H1 (cell line): Measurements from ENCODE around the gene PLLP. TPM values are rescaled to one million over a fixed set of nuclear protein-coding genes. Genes with fewer than 3 reads are reported as not detected.

Source experiments
- CTCF ChIA-PET: fragments of 300-600 bp; sonication (Branson Sonifier 250); formaldehyde crosslinking; loops from one replicate; lab custom pipeline; 2021; ENCODE audit not compliant: partially characterized antibody; lab: Charles Lee
- POLR2A ChIA-PET: fragments of 300-600 bp; sonication (Branson Sonifier 250); formaldehyde crosslinking; loops from one replicate; lab custom pipeline; 2021; ENCODE audit warnings: inconsistent platforms; ENCODE audit not compliant: partially characterized antibody; lab: Charles Lee
- DNase-seq, 2 experiments: peaks; one replicate each; pipeline versions ENCODE4 v3.0.0 to v3.0.0-alpha.2; 2010 to 2022; ENCODE audit warnings: low spot score in 2 of 2, low read depth in 1 of 2, mixed read lengths in 1 of 2
- FAIRE-seq: peaks from 2 replicates; lab custom pipeline; 2011; peaks lifted over from hg19 to GRCh38; lab: Jason Lieb, UNC
- H2AFZ ChIP-seq: 2 replicates; pipeline ENCODE4 v1.8.1; 2012; ENCODE audit warnings: low read length, inconsistent platforms
- H2AK5ac ChIP-seq: 2 replicates; pipeline ENCODE4 v1.6.1; 2013; ENCODE audit warnings: low read depth, low read length
- H2BK120ac ChIP-seq: replicated peaks from 2 replicates; pipeline ENCODE3; 2013; ENCODE audit warnings: low read depth, low read length, inconsistent platforms
- H2BK12ac ChIP-seq: 2 replicates; pipeline ENCODE4 v1.6.1; 2013; ENCODE audit warnings: low read depth, low read length
- H2BK15ac ChIP-seq: 2 replicates; pipeline ENCODE4 v1.6.1; 2013; ENCODE audit warnings: low read length
- H2BK20ac ChIP-seq: 2 replicates; pipeline ENCODE4 v1.6.1; 2013; ENCODE audit warnings: low read length
- H2BK5ac ChIP-seq: 2 replicates; pipeline ENCODE4 v1.6.1; 2013; ENCODE audit warnings: low read depth, low read length
- H3K14ac ChIP-seq: 2 replicates; pipeline ENCODE4 v1.6.1; 2013; ENCODE audit warnings: inconsistent platforms; ENCODE audit not compliant: insufficient read length
- H3K18ac ChIP-seq: 2 replicates; pipeline ENCODE4 v1.6.1; 2013; ENCODE audit warnings: low read length; ENCODE audit errors: extremely low read depth
- H3K23ac ChIP-seq: 2 replicates; pipeline ENCODE4 v1.6.1; 2013; ENCODE audit warnings: inconsistent platforms; ENCODE audit not compliant: insufficient read length
- H3K23me2 ChIP-seq: 2 replicates; pipeline ENCODE4 v1.6.1; 2013; ENCODE audit warnings: low read depth, low read length
- H3K27ac ChIP-seq: 2 replicates; pipeline ENCODE4 v1.6.1; 2011; ENCODE audit warnings: low read depth, low read length, inconsistent platforms
- H3K27me3 ChIP-seq, 4 experiments: replicated peaks in 1 of 4; 1 replicate in 1 of 4; 2 replicates in 3 of 4; pipeline versions ENCODE4 v1.6.1 to v1.8.1; 2011 to 2013; ENCODE audit warnings: low read length in 3 of 4, mild to moderate bottlenecking in 3 of 4, inconsistent platforms in 2 of 4, mixed read lengths in 2 of 4, moderate library complexity in 1 of 4; ENCODE audit not compliant: control insufficient read depth in 3 of 4, insufficient read depth in 3 of 4; ENCODE audit errors: extremely low read depth in 1 of 4
- H3K36me3 ChIP-seq, 4 experiments: 2 replicates each; pipeline versions ENCODE4 v1.6.1 to v1.8.1; 2011 to 2013; ENCODE audit warnings: mild to moderate bottlenecking in 4 of 4, low read length in 3 of 4, moderate library complexity in 2 of 4, control low read depth in 1 of 4, inconsistent platforms in 1 of 4; ENCODE audit not compliant: insufficient read depth in 4 of 4, control insufficient read depth in 2 of 4
- H3K4ac ChIP-seq: replicated peaks from 2 replicates; pipeline ENCODE3; 2013; ENCODE audit warnings: low read length, low read depth, mixed read lengths, inconsistent platforms; ENCODE audit not compliant: insufficient read length
- H3K4me1 ChIP-seq, 4 experiments: replicated peaks in 1 of 4; 1 replicate in 1 of 4; 2 replicates in 3 of 4; pipeline versions ENCODE4 v1.6.1 to v1.8.1; 2011 to 2013; ENCODE audit warnings: low read length in 3 of 4, inconsistent platforms in 2 of 4, mixed read lengths in 1 of 4; ENCODE audit not compliant: insufficient read depth in 4 of 4, control insufficient read depth in 3 of 4
- H3K4me2 ChIP-seq, 2 experiments: 2 replicates each; pipeline versions ENCODE4 v1.6.1 to v1.8.1; 2011 to 2013; ENCODE audit warnings: low read depth in 2 of 2, low read length in 2 of 2, control low read depth in 1 of 2, inconsistent platforms in 1 of 2, mild to moderate bottlenecking in 1 of 2; ENCODE audit not compliant: insufficient read depth in 1 of 2
- H3K4me3 ChIP-seq, 4 experiments: fragments of 200-600, 300-600 bp in 1 of 4; sonication (generic), shearing (Covaris generic), sonication (Bioruptor Twin) in 1 of 4; 2 replicates each; pipeline versions ENCODE4 v1.5.1 to v1.8.1; 2011 to 2016; ENCODE audit warnings: low read length in 4 of 4, low read depth in 3 of 4, control low read depth in 2 of 4, inconsistent platforms in 2 of 4, mild to moderate bottlenecking in 2 of 4, mixed read lengths in 1 of 4, moderate library complexity in 1 of 4; ENCODE audit not compliant: insufficient read depth in 2 of 4; ENCODE audit errors: extremely low read depth in 1 of 4
- H3K56ac ChIP-seq: replicated peaks from 2 replicates; pipeline ENCODE3; 2013; ENCODE audit warnings: low read depth, mild to moderate bottlenecking, mixed read lengths, low read length, inconsistent platforms; ENCODE audit not compliant: insufficient read length
- H3K79me1 ChIP-seq: 2 replicates; pipeline ENCODE4 v1.6.1; 2013; ENCODE audit warnings: low read depth, low read length, control low read depth
- H3K79me2 ChIP-seq, 2 experiments: 2 replicates each; pipeline versions ENCODE4 v1.6.1 to v1.8.1; 2012 to 2013; ENCODE audit warnings: low read length in 2 of 2, mild to moderate bottlenecking in 2 of 2, inconsistent platforms in 1 of 2; ENCODE audit not compliant: insufficient read depth in 2 of 2, control insufficient read depth in 1 of 2
- H3K9ac ChIP-seq, 4 experiments: replicated peaks in 1 of 4; 1 replicate in 1 of 4; 2 replicates in 3 of 4; pipeline versions ENCODE4 v1.6.1 to v1.8.1; 2011 to 2013; ENCODE audit warnings: low read depth in 3 of 4, low read length in 3 of 4, control low read depth in 2 of 4, mild to moderate bottlenecking in 2 of 4, moderate library complexity in 2 of 4, inconsistent platforms in 1 of 4; ENCODE audit errors: extremely low read depth in 1 of 4
- H3K9me3 ChIP-seq, 2 experiments: 2 replicates each; pipeline versions ENCODE4 v1.6.1 to v1.8.1; 2012 to 2013; ENCODE audit warnings: mild to moderate bottlenecking in 2 of 2, moderate library complexity in 2 of 2, control low read depth in 1 of 2, inconsistent platforms in 1 of 2, low read depth in 1 of 2, low read length in 1 of 2, mixed read lengths in 1 of 2; ENCODE audit not compliant: insufficient read depth in 2 of 2
- H4K20me1 ChIP-seq, 2 experiments: replicated peaks in 1 of 2; 2 replicates each; pipeline versions ENCODE3 to v1.8.1; 2011 to 2013; ENCODE audit warnings: inconsistent platforms in 2 of 2, low read length in 2 of 2, mild to moderate bottlenecking in 1 of 2; ENCODE audit not compliant: insufficient read depth in 2 of 2, control insufficient read depth in 1 of 2
- H4K5ac ChIP-seq: 2 replicates; pipeline ENCODE4 v1.6.1; 2013; ENCODE audit warnings: low read length, low read depth, mixed read lengths, inconsistent platforms; ENCODE audit not compliant: insufficient read length
- H4K8ac ChIP-seq: 2 replicates; pipeline ENCODE4 v1.8.0; 2013; ENCODE audit warnings: mild to moderate bottlenecking, moderate library complexity, low read length, inconsistent platforms; ENCODE audit not compliant: insufficient read depth; ENCODE audit errors: extremely low read depth
- H4K91ac ChIP-seq: replicated peaks from 2 replicates; pipeline ENCODE3; 2013; ENCODE audit warnings: low read length, mixed read lengths, inconsistent platforms; ENCODE audit not compliant: insufficient read length
- BACH1 ChIP-seq: IDR thresholded peaks from 2 replicates; pipeline ENCODE4 v1.6.1; 2012; ENCODE audit warnings: low read length, improper control_type of control experiment
- CTBP2 ChIP-seq: IDR thresholded peaks from 2 replicates; pipeline ENCODE4 v1.7.0; 2011; ENCODE audit warnings: borderline replicate concordance, mild to moderate bottlenecking, moderate library complexity, mixed read lengths, low read length; ENCODE audit not compliant: insufficient read depth, insufficient read length
- E2F6 ChIP-seq: IDR thresholded peaks from 2 replicates; pipeline ENCODE4 v1.6.1; 2012; ENCODE audit warnings: inconsistent platforms
- HDAC2 ChIP-seq, 2 experiments: fragments of 300-600 bp in 1 of 2; sonication (generic) in 1 of 2; IDR thresholded peaks; 2 replicates each; pipeline ENCODE4 v1.6.1; 2011 to 2012; ENCODE audit warnings: low read depth in 2 of 2, low read length in 2 of 2, mild to moderate bottlenecking in 2 of 2, moderate library complexity in 2 of 2, borderline replicate concordance in 1 of 2, inconsistent platforms in 1 of 2
- MAFK ChIP-seq: IDR thresholded peaks from 2 replicates; pipeline ENCODE4 v1.6.1; 2012; ENCODE audit warnings: low read depth, mild to moderate bottlenecking, improper control_type of control experiment, low read length
- PHF8 ChIP-seq: fragments of 200-600 bp; sonication (generic); conservative IDR thresholded peaks from 2 replicates; pipeline ENCODE4 v1.7.1; 2012; ENCODE audit warnings: low read depth, mild to moderate bottlenecking, inconsistent platforms, low read length, moderate library complexity
- POLR2A ChIP-seq, 2 experiments: IDR thresholded peaks; 1 replicate in 1 of 2; 2 replicates in 1 of 2; pipeline ENCODE4 v1.6.1; 2011; ENCODE audit warnings: low read depth in 2 of 2, low read length in 2 of 2, mild to moderate bottlenecking in 2 of 2; ENCODE audit errors: control extremely low read depth in 1 of 2
- RBBP5 ChIP-seq: IDR thresholded peaks from 2 replicates; pipeline ENCODE4 v1.7.1; 2012; ENCODE audit warnings: low read depth, mild to moderate bottlenecking, inconsistent platforms, low read length, moderate library complexity, borderline replicate concordance
- SP1 ChIP-seq: IDR thresholded peaks from 2 replicates; pipeline ENCODE4 v1.6.1; 2011; ENCODE audit warnings: low read depth, low read length
- SP4 ChIP-seq: IDR thresholded peaks from 2 replicates; pipeline ENCODE4 v1.6.1; 2012; ENCODE audit warnings: low read length, inconsistent platforms
- TAF1 ChIP-seq: IDR thresholded peaks from 2 replicates; pipeline ENCODE4 v1.6.1; 2011; ENCODE audit warnings: mild to moderate bottlenecking, low read depth, low read length
- TAF7 ChIP-seq: optimal IDR thresholded peaks from 2 replicates; pipeline ENCODE3; 2011; ENCODE audit warnings: low read depth, mild to moderate bottlenecking, inconsistent platforms, low read length, moderate library complexity, borderline replicate concordance
- TEAD4 ChIP-seq: IDR thresholded peaks from 2 replicates; pipeline ENCODE4 v1.6.1; 2012; ENCODE audit warnings: low read depth, low read length, inconsistent platforms, mixed read lengths
- WGBS, 2 experiments: shearing (Covaris generic) in 1 of 2; methylation state at CpG; one replicate each; pipeline versions ENCODE4 v1.1.6 to v1.1.7; 2013 to 2015; ENCODE audit warnings: low lambda C conversion rate in 2 of 2, mixed read lengths in 2 of 2, inconsistent platforms in 1 of 2, low coverage in 1 of 2, missing lambda C conversion rate in 1 of 2; ENCODE audit not compliant: insufficient replicate concordance in 2 of 2, insufficient coverage in 1 of 2, insufficient read length in 1 of 2; ENCODE audit errors: extremely low coverage in 1 of 2, missing lambda C conversion rate in 1 of 2; 5-methylcytosine and 5-hydroxymethylcytosine counted together
- polyA plus RNA-seq, 7 experiments: library from polyadenylated mRNA; depleted of rRNA in 3 of 7; stranded (reverse) in 5 of 7; unstranded in 2 of 7; fragments of >200 nt in 5 of 7; fragments of 200-250 nt in 2 of 7; gene quantifications; 1 replicate in 5 of 7; 2 replicates in 1 of 7; 4 replicates in 1 of 7; pipeline versions ENCODE4 v1.2.1 to v1.2.3, GENCODE V29; 2011 to 2013; ENCODE audit warnings: missing spikeins in 2 of 7, mixed read lengths in 2 of 7
- total RNA-seq: library from RNA; stranded (reverse); fragmentation: NEBNext Ultra II Directional; extraction: Animal tissue kit (Norgen Biotek cat#: 25700); gene quantifications from 2 replicates; pipeline ENCODE4 v1.2.1, GENCODE V29; 2021

Gene PLLP
- total and polyA plus RNA-seq, 2 of the 8 experiments (the other 6 are each of a cell fraction or from before 2014, with no cell fraction given): 2.9 to 10.6 TPM

- no peak overlapping the region for H3K4me3 ChIP-seq
- H4K8ac ChIP-seq: no peak overlapping the region
- H2BK5ac ChIP-seq: no peak overlapping the region
- no peak overlapping the region for H3K27ac ChIP-seq
- H4K91ac ChIP-seq: no peak overlapping the region
- FAIRE-seq (no peak), DNase-seq (no peak)
- no peak overlapping the region for H3K56ac ChIP-seq
- no peak overlapping the region for H3K14ac ChIP-seq
- H4K20me1 ChIP-seq: no peaks in the 10 kb centered on the region
- no peak overlapping the region for H2BK20ac ChIP-seq
- no peaks in the 10 kb centered on the region for H3K23me2 ChIP-seq
- ChIA-PET POLR2A (interaction anchor here (1.2 kb wide), 1 partner anchor 115 kb away, joined by 3 read pairs; no protein-coding TSS in a partner anchor), CTCF (no interaction called here)
- no peak overlapping the region for H2BK12ac ChIP-seq
- no peaks in the 10 kb centered on the region for H3K27me3 ChIP-seq
- no peak overlapping the region for H2AFZ ChIP-seq
- H3K36me3 ChIP-seq: no peaks in the 10 kb centered on the region
- no peaks in the 10 kb centered on the region for H3K79me2 ChIP-seq
- H2AK5ac ChIP-seq: no peak overlapping the region
- H3K4me2 ChIP-seq: no peak overlapping the region
- H3K23ac ChIP-seq: no peak overlapping the region
- no peak overlapping the region for H3K4ac ChIP-seq
- no peak overlapping the region for H4K5ac ChIP-seq
- H3K4me1 ChIP-seq: peaks cover 0 to 6% (median 2%) of the 10 kb centered on the region in 4 experiments; a peak in 2 of 7 replicates
- 67% methylated on average over 6 of the region's 6 CpGs; no CpG with 5 or more reads in 1 of the 2 experiments for WGBS, 2 experiments
- H3K18ac ChIP-seq: no peak overlapping the region
- no peaks in the 10 kb centered on the region for H3K79me1 ChIP-seq
- no peak overlapping the region for H3K9ac ChIP-seq
- 0 out of 2 replicates have a peak overlapping the region, but pooled peaks have one; percentile 53 for H2BK15ac ChIP-seq
- H2BK120ac ChIP-seq: no peak overlapping the region
- no peaks in the 10 kb centered on the region for H3K9me3 ChIP-seq
- TF ChIP-seq CTBP2 (no peak), SP4 (no peak), PHF8 (no peak), TEAD4 (no peak), POLR2A (IDR thresholded peaks at IDR 0.05; ENCODE audit: control extremely low read depth in 1 of 2, low read depth in 2 of 2, low read length in 2 of 2) (no peak), BACH1 (no peak), RBBP5 (no peak), HDAC2 (IDR thresholded peaks at IDR 0.05; ENCODE audit: borderline replicate concordance in 1 of 2, low read depth in 2 of 2, low read length in 2 of 2) (no peak), TAF7 (no peak), MAFK (no peak), SP1 (no peak), E2F6 (no peak), TAF1 (no peak)
These were observed 17.8 kb downstream of the PLLP start for GRCh38 chr16:57266531-57267260.
